ENCODE results near the gene ADAM17.

DNA sequence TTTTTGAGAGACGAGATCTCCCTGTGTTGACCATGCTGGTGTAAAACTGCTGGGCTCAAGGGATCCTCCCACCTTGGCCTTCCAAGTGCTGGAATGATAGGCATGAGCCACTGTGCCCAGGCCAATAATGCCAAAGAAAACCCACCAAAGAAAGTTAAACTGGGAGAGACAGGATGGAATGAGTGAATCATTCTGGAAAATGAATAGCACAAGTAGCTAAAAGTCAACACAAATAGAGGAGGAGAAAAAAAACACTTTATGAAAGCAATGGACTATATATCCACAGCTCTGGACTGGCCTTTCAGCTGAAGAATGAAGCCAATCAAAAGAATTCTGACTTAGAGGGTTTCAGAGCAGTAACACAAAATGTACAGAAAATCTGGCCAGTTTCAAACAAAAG, 57.4 kb downstream of the ADAM17 start:
- TF ChIP-seq CTCF (IDR thresholded peaks at IDR 0.05) (no peak), POLR2A (IDR thresholded peaks at IDR 0.05) (no peak)
